Measurements from ENCODE around the gene NEU1. TPM values are rescaled to one million over a fixed set of nuclear protein-coding genes. Genes with fewer than 3 reads are reported as not detected.
"Not testable (repeated sequence)": the region's sequence is repeated elsewhere in the genome, so short reads cannot be mapped to it uniquely, and the experiment has no call there.

The NEU1 gene
- total and polyA plus RNA-seq, 2 donors, result 18.4 to 52.1 TPM

- not testable (repeated sequence) for H3K4me1 ChIP-seq (ENCODE audit: insufficient read depth); DNase-seq (ENCODE audit: extremely low spot score)
These were observed 42.2 kb downstream of the NEU1 start for GRCh38 chr6:31820399-31820798.

DNA sequence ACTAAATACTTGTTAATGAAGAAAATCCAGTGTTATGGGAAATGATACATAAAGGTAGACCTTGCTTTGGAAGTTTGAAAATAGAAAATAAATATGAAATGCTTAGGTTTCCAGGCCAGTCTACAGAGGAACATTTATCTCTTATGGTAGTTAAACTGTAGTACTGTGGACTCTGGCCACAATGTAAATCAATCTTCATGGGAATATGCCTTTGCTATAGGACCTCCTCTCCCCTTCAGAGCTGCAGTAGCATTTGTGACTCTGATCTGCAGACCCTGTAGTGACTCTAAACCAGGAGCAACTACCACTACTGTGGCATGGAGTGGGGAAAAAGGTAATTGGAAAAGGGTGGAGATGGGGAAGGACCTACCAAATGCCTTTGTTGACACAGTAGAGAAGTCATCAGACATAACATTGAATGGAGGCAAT is 42.7 kb downstream of the NEU1 start:
- H3K36me3 ChIP-seq (ENCODE audit: insufficient read depth), result no peaks in the 10 kb centered on the region
- H3K4me1 ChIP-seq (ENCODE audit: insufficient read depth), result no peaks in the 10 kb centered on the region
- DNase-seq (ENCODE audit: extremely low spot score), result no peak
- H3K27ac ChIP-seq (ENCODE audit: low read depth), result no peak overlapping the region
- no peak overlapping the region for H3K4me3 ChIP-seq (ENCODE audit: low read depth, low read length)

More at GRCh38 chr6:31820399-31820798, 42.2 kb downstream of the NEU1 start:
- H3K27ac ChIP-seq (ENCODE audit: low read depth); H3K36me3 ChIP-seq (ENCODE audit: insufficient read depth); H3K4me3 ChIP-seq (ENCODE audit: low read depth, low read length): not testable (repeated sequence)
- 92% methylated on average over 10 of the region's 10 CpGs for WGBS

DNA sequence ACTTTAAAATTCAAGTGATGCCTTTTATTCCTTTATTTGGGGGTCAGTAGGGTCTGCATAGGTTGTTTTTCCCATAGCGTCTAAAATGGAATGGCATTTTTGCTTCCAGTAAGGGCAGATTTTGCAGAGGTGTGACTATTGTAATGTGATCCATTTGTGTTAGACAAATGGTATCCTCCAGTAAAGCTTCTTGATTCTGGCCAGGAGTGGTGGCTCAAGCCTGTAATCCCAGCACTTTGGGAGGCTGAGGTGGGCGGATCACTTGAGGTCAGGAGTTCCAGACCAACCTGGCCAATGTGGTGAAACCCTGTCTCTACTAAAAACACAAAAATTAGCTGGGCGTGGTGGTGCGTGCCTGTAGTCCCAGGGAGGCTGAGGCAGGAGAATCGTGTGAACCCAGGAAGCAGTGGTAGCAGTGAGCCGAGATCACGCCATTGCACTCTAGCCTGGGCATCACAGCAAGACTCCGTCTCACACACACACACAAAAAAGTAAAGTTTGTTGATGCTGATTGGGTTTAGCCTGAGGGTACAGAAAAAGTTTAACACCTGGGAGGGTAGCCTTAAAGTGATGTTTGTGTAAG is 44.6 kb downstream of the NEU1 start:
- H3K4me1 ChIP-seq (ENCODE audit: insufficient read depth); H3K36me3 ChIP-seq (ENCODE audit: insufficient read depth); DNase-seq (ENCODE audit: extremely low spot score): not testable (repeated sequence)
- Histone ChIP-seq H3K27ac (ENCODE audit: low read depth) (peak overlapping the region; percentile 48), H3K4me3 (ENCODE audit: low read depth, low read length) (peak overlapping the region; percentile 67)
- WGBS, result 73% methylated on average over 8 of the region's 8 CpGs

DNA sequence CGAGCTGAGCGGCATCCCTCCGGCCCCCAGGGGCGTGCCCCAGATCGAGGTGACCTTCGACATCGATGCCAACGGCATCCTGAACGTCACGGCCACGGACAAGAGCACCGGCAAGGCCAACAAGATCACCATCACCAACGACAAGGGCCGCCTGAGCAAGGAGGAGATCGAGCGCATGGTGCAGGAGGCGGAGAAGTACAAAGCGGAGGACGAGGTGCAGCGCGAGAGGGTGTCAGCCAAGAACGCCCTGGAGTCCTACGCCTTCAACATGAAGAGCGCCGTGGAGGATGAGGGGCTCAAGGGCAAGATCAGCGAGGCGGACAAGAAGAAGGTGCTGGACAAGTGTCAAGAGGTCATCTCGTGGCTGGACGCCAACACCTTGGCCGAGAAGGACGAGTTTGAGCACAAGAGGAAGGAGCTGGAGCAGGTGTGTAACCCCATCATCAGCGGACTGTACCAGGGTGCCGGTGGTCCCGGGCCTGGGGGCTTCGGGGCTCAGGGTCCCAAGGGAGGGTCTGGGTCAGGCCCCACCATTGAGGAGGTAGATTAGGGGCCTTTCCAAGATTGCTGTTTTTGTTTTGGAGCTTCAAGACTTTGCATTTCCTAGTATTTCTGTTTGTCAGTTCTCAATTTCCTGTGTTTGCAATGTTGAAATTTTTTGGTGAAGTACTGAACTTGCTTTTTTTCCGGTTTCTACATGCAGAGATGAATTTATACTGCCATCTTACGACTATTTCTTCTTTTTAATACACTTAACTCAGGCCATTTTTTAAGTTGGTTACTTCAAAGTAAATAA is 45.3 kb downstream of the NEU1 start:
- H3K4me1 ChIP-seq (ENCODE audit: insufficient read depth); H3K36me3 ChIP-seq (ENCODE audit: insufficient read depth); DNase-seq (ENCODE audit: extremely low spot score): not testable (repeated sequence)
- Histone ChIP-seq H3K4me3 (ENCODE audit: low read depth, low read length) (peak overlapping the region; percentile 67), H3K27ac (ENCODE audit: low read depth) (peak overlapping the region; percentile 29)
- 60% methylated on average over 15 of the region's 37 CpGs for WGBS

DNA sequence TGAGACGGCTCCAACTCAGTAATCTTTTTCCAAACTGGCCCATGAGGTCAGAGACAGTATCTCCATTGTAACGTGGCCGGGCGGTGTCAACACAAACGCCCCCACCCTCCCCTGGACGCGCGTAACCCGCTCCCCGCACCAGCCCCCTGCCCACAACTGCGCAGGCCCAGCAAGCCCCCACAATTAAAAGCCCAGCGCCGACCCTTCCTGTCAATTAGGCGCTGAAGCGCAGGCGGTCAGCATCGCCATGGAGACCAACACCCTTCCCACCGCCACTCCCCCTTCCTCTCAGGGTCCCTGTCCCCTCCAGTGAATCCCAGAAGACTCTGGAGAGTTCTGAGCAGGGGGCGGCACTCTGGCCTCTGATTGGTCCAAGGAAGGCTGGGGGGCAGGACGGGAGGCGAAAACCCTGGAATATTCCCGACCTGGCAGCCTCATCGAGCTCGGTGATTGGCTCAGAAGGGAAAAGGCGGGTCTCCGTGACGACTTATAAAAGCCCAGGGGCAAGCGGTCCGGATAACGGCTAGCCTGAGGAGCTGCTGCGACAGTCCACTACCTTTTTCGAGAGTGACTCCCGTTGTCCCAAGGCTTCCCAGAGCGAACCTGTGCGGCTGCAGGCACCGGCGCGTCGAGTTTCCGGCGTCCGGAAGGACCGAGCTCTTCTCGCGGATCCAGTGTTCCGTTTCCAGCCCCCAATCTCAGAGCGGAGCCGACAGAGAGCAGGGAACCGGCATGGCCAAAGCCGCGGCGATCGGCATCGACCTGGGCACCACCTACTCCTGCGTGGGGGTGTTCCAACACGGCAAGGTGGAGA is 47.4 kb downstream of the NEU1 start, which contains the start of the genes HSPA1A and HSPA1L:
Gene HSPA1A (plus strand): TSS at position 519 of the 814 bp plus-strand sequence. CDS start 214 bp downstream, at position 733.
Gene HSPA1L (minus strand): TSS at position 259 of the 814 bp plus-strand sequence. CDS start 3,311 bp downstream, outside the sequence.
- DNase-seq (ENCODE audit: extremely low spot score), result peak; percentile 96

DNA sequence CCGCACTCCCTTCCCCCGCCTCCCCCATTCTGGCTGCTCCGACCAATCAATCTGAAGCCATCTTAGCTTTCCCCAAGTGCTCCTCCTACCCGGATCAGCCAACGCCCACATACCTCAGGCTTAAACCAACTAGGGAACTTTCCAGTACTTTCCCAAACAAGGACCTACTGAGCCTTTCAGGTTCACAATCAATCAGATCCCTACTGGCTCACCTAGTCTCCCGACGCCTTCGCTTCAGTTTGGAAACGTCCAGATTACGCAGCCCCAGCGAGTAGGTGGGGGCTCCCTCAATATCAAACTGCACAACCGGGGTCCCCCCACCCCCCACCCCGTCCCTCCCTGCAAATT is 48.0 kb downstream of the NEU1 start:
- peak; percentile 97 for DNase-seq (ENCODE audit: extremely low spot score)
- H3K36me3 ChIP-seq (ENCODE audit: insufficient read depth), result no peaks in the 10 kb centered on the region
- no peaks in the 10 kb centered on the region for H3K4me1 ChIP-seq (ENCODE audit: insufficient read depth)
- under 1% methylated on average over 13 of the region's 13 CpGs for WGBS
- peak overlapping the region; percentile 46 for H3K4me3 ChIP-seq (ENCODE audit: low read depth, low read length)
- peak overlapping the region; percentile 97 for H3K27ac ChIP-seq (ENCODE audit: low read depth)

More for the DNA sequence above, 47.4 kb downstream of the NEU1 start, which contains the start of the genes HSPA1A and HSPA1L:
- Histone ChIP-seq H3K36me3 (ENCODE audit: insufficient read depth) (no peaks in the 10 kb centered on the region), H3K27ac (ENCODE audit: low read depth) (peak within 1 kb of the TSS; percentile 97), H3K4me1 (ENCODE audit: insufficient read depth) (no peaks in the 10 kb centered on the region), H3K4me3 (ENCODE audit: low read depth, low read length) (peak within 1 kb of the TSS; percentile 54)
- under 1% methylated on average over 56 of the region's 56 CpGs for WGBS

DNA sequence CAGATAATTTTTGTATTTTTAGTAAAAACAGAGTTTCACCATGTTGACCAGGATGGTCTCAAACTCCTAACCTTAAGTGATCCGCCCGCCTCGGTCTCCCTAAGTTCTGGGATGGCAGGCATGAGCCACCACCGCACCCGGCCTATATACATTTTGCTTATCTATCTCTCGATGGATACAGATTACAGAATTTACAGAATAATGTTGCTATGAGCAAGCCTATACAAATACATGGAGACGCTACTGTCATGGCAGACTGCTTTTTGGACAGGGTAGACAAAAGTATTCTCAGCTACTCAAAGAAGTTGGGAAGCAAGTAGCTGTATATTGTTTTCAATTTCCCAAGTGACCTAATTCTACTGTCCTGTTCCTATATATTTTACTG is 49.2 kb downstream of the NEU1 start:
- 90% methylated on average over 7 of the region's 7 CpGs for WGBS
- no peak overlapping the region for H3K4me3 ChIP-seq (ENCODE audit: low read depth, low read length)
- H3K27ac ChIP-seq (ENCODE audit: low read depth), result peak overlapping the region; percentile 93
- H3K36me3 ChIP-seq (ENCODE audit: insufficient read depth), result no peaks in the 10 kb centered on the region
- DNase-seq (ENCODE audit: extremely low spot score), result no peak
- no peaks in the 10 kb centered on the region for H3K4me1 ChIP-seq (ENCODE audit: insufficient read depth)

GRCh38 chr6:31811645-31812044 is 51.0 kb downstream of the NEU1 start:
- Histone ChIP-seq H3K4me1 (ENCODE audit: insufficient read depth) (no peaks in the 10 kb centered on the region), H3K27ac (ENCODE audit: low read depth) (no peak overlapping the region), H3K36me3 (ENCODE audit: insufficient read depth) (no peaks in the 10 kb centered on the region), H3K4me3 (ENCODE audit: low read depth, low read length) (no peak overlapping the region)
- WGBS, result 93% methylated on average over 12 of the region's 12 CpGs
- no peak for DNase-seq (ENCODE audit: extremely low spot score)

DNA sequence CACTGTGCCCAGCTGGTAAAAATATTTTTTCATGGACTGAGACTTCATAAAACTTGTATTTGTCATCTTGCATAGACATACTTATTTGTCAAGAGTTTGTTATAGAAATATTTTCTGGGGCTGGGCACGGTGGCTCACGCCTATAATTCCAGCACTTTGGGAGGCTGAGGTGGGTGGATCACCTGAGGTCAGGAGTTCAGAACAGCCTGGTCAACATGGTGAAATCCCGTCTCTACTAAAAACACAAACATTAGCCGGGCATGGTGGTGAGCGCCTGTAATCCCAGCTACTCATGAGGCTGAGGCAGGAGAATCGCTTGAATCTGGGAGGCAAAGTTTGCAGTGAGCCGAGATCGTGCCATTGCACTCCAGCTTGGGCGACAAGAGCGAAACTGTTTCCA is 54.0 kb downstream of the NEU1 start:
- 88% methylated on average over 10 of the region's 10 CpGs for WGBS
- H3K27ac ChIP-seq (ENCODE audit: low read depth); DNase-seq (ENCODE audit: extremely low spot score): not testable (repeated sequence)

More for the DNA sequence above, 54.0 kb downstream of the NEU1 start:
- not testable (repeated sequence) for H3K36me3 ChIP-seq (ENCODE audit: insufficient read depth); H3K4me1 ChIP-seq (ENCODE audit: insufficient read depth); H3K4me3 ChIP-seq (ENCODE audit: low read depth, low read length)

Small RNAs within 50 kb of the gene (small RNA-seq; reads per million reads assigned to genes)
- gene SNORD48, result 119 reads per million, percentile 97 among the genes with 10 or more reads in this experiment
- gene SNORD52, result not detected

Other genes starting within 250 kb of the NEU1 start
Only the 30 nearest of the 36 such genes appear.
- gene GPANK1, start 197.8 kb downstream of the NEU1 start, total RNA-seq, result 10.0 TPM
- gene GPANK1, start 197.8 kb downstream of the NEU1 start, polyA plus RNA-seq, result 20.9 TPM
- gene CSNK2B, start 196.7 kb downstream of the NEU1 start, total RNA-seq, result 44.3 TPM
- 151 TPM for gene CSNK2B, start 196.7 kb downstream of the NEU1 start, polyA plus RNA-seq
- gene LY6G5B, start 192.8 kb downstream of the NEU1 start, total RNA-seq, result 6.0 TPM
- gene LY6G5B, start 192.8 kb downstream of the NEU1 start, polyA plus RNA-seq, result 7.2 TPM
- gene LY6G5C, start 181.8 kb downstream of the NEU1 start, total RNA-seq, result 0.37 TPM
- 4.0 TPM for gene LY6G5C, start 181.8 kb downstream of the NEU1 start, polyA plus RNA-seq
- gene ABHD16A, start 159.5 kb downstream of the NEU1 start, total RNA-seq, result 42.6 TPM
- gene ABHD16A, start 159.5 kb downstream of the NEU1 start, polyA plus RNA-seq, result 56.4 TPM
- not detected for gene LY6G6F, start 156.0 kb downstream of the NEU1 start, total RNA-seq
- gene LY6G6F, start 156.0 kb downstream of the NEU1 start, polyA plus RNA-seq, result not detected
- gene LY6G6D, start 147.5 kb downstream of the NEU1 start, total RNA-seq, result 3.1 TPM
- 1.7 TPM for gene LY6G6D, start 147.5 kb downstream of the NEU1 start, polyA plus RNA-seq
- gene LY6G6C, start 141.1 kb downstream of the NEU1 start, total RNA-seq, result not detected
- gene LY6G6C, start 141.1 kb downstream of the NEU1 start, polyA plus RNA-seq, result not detected
- 0.32 TPM for gene MPIG6B, start 139.4 kb downstream of the NEU1 start, total RNA-seq
- gene MPIG6B, start 139.4 kb downstream of the NEU1 start, polyA plus RNA-seq, result 0.62 TPM
- gene DDAH2, start 133.5 kb downstream of the NEU1 start, total RNA-seq, result 81.6 TPM
- gene DDAH2, start 133.5 kb downstream of the NEU1 start, polyA plus RNA-seq, result 115 TPM
- gene CLIC1, start 126.3 kb downstream of the NEU1 start, total RNA-seq, result 200 TPM
- gene CLIC1, start 126.3 kb downstream of the NEU1 start, polyA plus RNA-seq, result 303 TPM
- gene MSH5, start 122.8 kb downstream of the NEU1 start, total RNA-seq, result 14.8 TPM
- 2.9 TPM for gene MSH5, start 122.8 kb downstream of the NEU1 start, polyA plus RNA-seq
- 0.90 TPM for gene SAPCD1, start 100.2 kb downstream of the NEU1 start, total RNA-seq
- gene SAPCD1, start 100.2 kb downstream of the NEU1 start, polyA plus RNA-seq, result 1.3 TPM
- 0.42 TPM for gene VWA7, start 85.5 kb downstream of the NEU1 start, total RNA-seq
- 0.39 TPM for gene VWA7, start 85.5 kb downstream of the NEU1 start, polyA plus RNA-seq
- gene VARS1, start 67.1 kb downstream of the NEU1 start, total RNA-seq, result 16.7 TPM
- 34.4 TPM for gene VARS1, start 67.1 kb downstream of the NEU1 start, polyA plus RNA-seq
- 22.5 TPM for gene LSM2, start 55.9 kb downstream of the NEU1 start, total RNA-seq
- gene LSM2, start 55.9 kb downstream of the NEU1 start, polyA plus RNA-seq, result 69.4 TPM
- gene HSPA1L, start 47.5 kb downstream of the NEU1 start, total RNA-seq, result 2.5 TPM
- 2.9 TPM for gene HSPA1L, start 47.5 kb downstream of the NEU1 start, polyA plus RNA-seq
- gene HSPA1A, start 47.3 kb downstream of the NEU1 start, total RNA-seq, result 152 TPM
- gene HSPA1A, start 47.3 kb downstream of the NEU1 start, polyA plus RNA-seq, result 374 TPM
- gene HSPA1B, start 35.1 kb downstream of the NEU1 start, total RNA-seq, result 137 TPM
- gene HSPA1B, start 35.1 kb downstream of the NEU1 start, polyA plus RNA-seq, result 269 TPM
- gene SLC44A4, start 16.2 kb upstream of the NEU1 start, total RNA-seq, result 3.3 TPM
- 4.2 TPM for gene SLC44A4, start 16.2 kb upstream of the NEU1 start, polyA plus RNA-seq
- 33.1 TPM for gene EHMT2, start 34.9 kb upstream of the NEU1 start, total RNA-seq
- 45.5 TPM for gene EHMT2, start 34.9 kb upstream of the NEU1 start, polyA plus RNA-seq
- 4.8 TPM for gene ZBTB12, start 39.3 kb upstream of the NEU1 start, total RNA-seq
- 10.1 TPM for gene ZBTB12, start 39.3 kb upstream of the NEU1 start, polyA plus RNA-seq
- gene C2, start 64.9 kb upstream of the NEU1 start, total RNA-seq, result 4.0 TPM
- 10.0 TPM for gene C2, start 64.9 kb upstream of the NEU1 start, polyA plus RNA-seq
- gene CFB, start 83.3 kb upstream of the NEU1 start, total RNA-seq, result 6.5 TPM
- 39.6 TPM for gene CFB, start 83.3 kb upstream of the NEU1 start, polyA plus RNA-seq
- gene NELFE, start 96.2 kb upstream of the NEU1 start, total RNA-seq, result 39.8 TPM
- gene NELFE, start 96.2 kb upstream of the NEU1 start, polyA plus RNA-seq, result 53.6 TPM
- 28.9 TPM for gene SKIC2, start 96.4 kb upstream of the NEU1 start, total RNA-seq
- 48.8 TPM for gene SKIC2, start 96.4 kb upstream of the NEU1 start, polyA plus RNA-seq
- 8.5 TPM for gene DXO, start 109.3 kb upstream of the NEU1 start, total RNA-seq
- gene DXO, start 109.3 kb upstream of the NEU1 start, polyA plus RNA-seq, result 20.2 TPM
- 3.6 TPM for gene C4A, start 119.2 kb upstream of the NEU1 start, total RNA-seq
- gene C4A, start 119.2 kb upstream of the NEU1 start, polyA plus RNA-seq, result 126 TPM
- gene C4B, start 152.0 kb upstream of the NEU1 start, total RNA-seq, result 4.7 TPM
- 142 TPM for gene C4B, start 152.0 kb upstream of the NEU1 start, polyA plus RNA-seq
- not detected for gene CYP21A2, start 175.6 kb upstream of the NEU1 start, total RNA-seq
- gene CYP21A2, start 175.6 kb upstream of the NEU1 start, polyA plus RNA-seq, result 2.3 TPM

Data from urinary bladder (tissue), 4 donors.